ENCODE measurements around the gene RPL21.

GRCh38 chr13:27293076-27293691 is 41.8 kb downstream of the RPL21 start:
- TF ChIP-seq CTCF (IDR thresholded peaks at IDR 0.05) (no peak), POLR2A (IDR thresholded peaks at IDR 0.05) (no peak)
